Activated gamma-delta T cell (primary cell): ENCODE data around the gene LCNL1.

Source experiments
- DNase-seq: peaks from one replicate; lab custom pipeline; 2025; lab: John Stamatoyannopoulos, UW

Gene LCNL1

GRCh38 chr9:136960212-136960937 lies 22.4 kb upstream of the LCNL1 start:
- DNase-seq, result peak; percentile 38

DNA sequence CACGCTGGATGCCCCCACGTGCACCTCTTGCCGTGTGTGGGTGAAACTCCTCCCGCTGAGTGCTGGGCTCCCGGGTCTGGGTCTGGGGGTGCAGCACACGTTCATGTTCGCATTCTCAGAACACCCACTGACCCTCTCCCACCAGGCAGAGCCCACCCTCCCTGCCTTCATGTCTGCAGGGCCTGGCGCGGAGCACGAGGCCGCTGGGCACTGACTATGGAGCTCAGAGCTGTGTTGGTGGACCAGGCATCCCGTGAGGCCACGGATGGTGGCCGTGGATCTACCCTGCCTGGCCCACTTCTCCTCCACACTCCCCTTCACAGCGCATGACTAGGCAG lies 21.9 kb upstream of the LCNL1 start:
- DNase-seq, result no peak

GRCh38 chr9:136961279-136962065 lies 21.3 kb upstream of the LCNL1 start:
- no peak for DNase-seq

DNA sequence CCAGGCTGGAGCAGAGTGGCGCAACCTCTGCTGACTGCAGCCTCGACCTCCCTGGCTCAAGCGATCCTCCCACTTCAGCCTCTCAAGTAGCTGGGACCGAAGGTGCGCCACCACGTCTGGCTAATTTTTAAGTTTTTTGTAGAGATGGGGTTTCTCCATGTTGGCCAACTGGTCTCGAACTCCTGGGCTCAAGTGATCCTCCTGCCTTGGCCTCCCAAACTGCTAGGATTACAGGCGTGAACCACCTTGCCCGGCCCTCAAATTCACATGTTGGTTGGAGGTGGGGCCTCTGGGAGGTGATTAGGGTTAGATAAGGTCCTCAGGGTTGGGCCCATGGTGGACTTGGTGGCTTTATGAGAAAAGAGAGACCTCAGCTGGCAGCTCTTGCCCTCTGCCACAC lies 20.6 kb upstream of the LCNL1 start:
- no peak for DNase-seq

- no peak for DNase-seq
Observed at GRCh38 chr9:136962701-136963248, 20.0 kb upstream of the LCNL1 start.

GRCh38 chr9:136963341-136963740 lies 19.5 kb upstream of the LCNL1 start:
- no peak for DNase-seq

DNA sequence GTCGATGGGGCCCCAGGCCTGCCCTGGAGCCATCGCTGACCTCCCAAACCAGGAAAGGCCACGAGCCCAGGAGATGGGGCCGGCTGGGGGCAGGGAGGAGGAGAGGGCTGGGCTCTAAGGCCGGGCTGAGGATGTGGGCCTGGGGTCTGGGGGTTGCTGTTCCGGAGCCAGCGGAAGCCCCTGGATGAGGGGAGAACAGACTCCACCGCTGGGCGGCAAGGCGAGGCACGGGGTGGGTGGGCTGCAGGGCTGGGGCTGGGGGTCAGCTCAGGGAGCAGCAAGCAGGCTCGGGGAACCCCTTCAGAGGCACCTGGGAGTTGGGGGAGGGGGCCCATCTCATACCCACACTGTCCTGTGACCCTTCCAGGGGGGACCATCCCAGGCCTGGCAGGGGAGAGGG lies 19.0 kb upstream of the LCNL1 start:
- DNase-seq, result no peak

DNA sequence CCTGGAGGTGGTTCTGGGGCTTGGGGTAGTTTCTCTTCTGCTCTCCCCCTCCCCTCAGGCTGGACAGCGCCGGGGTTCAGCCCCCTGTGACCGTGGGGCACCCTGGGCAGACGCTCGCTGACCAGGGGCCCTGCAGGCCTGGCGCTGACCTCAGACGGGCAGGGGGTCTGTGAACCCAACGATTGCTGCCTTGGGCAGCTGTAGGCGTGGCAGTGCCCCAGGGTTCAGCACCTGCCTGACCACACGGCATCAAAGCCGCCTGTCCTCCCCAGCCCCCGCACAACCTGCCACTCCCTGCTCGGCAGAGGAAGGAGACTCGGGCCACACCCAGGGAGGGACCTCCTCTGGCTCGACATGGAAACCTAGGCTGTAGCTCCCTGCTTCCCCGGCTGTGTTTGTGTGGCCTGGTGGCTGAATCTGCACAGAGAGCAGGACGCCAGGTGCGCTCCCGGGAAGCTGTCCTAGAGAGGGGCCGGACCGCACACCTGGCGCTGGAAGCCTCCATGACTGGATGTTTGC lies 18.6 kb upstream of the LCNL1 start:
- no peak for DNase-seq

- DNase-seq, result no peak
Observed at GRCh38 chr9:136964833-136965422, 17.9 kb upstream of the LCNL1 start.

GRCh38 chr9:136965771-136966484 lies 16.9 kb upstream of the LCNL1 start:
- no peak for DNase-seq

GRCh38 chr9:136968333-136969127 lies 14.3 kb upstream of the LCNL1 start:
- no peak for DNase-seq

GRCh38 chr9:136969150-136969549 lies 13.6 kb upstream of the LCNL1 start:
- DNase-seq, result no peak

- DNase-seq, result no peak
Observed at GRCh38 chr9:136969774-136970173, 13.0 kb upstream of the LCNL1 start.

GRCh38 chr9:136970361-136970760 lies 12.4 kb upstream of the LCNL1 start:
- no peak for DNase-seq

DNA sequence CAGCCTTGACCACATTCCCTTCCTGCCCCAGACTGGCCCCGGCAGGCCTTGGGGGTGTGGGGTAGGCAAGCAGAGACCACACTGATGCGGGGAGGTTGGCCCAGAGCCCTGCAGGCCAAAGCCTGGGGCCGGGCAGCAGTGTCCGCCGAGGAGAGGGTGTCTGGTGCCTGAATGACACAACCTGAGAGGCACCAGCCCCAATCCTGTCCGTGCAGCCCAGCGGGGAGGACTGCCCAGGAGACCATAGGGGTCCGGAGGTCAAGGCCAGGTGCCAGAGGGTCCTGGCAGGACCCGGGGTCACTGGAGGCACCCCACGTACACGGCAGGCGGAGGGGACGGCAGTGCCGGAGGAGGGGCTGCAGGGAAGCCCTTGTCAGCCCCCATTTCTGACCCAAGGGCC lies 11.0 kb upstream of the LCNL1 start:
- DNase-seq, result no peak

DNA sequence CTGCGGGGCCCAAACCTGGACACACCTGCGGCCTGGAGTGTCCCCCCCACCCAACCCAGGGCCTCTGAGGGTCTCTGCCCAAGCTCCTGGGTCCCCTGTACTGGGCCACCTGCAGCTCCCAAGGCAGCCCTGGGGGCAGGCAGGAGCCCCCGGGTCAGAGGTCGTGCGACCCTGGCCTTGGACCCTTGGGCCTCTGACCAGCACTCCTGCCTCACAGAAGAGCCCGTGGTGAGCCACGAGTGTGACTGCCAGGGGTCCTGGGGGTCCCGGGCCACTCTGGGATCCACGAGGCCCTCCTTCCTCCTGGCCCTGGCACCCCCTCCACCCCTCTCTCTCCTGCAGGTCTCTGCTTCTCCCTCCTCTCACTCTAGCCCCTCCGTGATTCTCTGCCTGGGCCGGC lies 10.5 kb upstream of the LCNL1 start:
- DNase-seq, result no peak

DNA sequence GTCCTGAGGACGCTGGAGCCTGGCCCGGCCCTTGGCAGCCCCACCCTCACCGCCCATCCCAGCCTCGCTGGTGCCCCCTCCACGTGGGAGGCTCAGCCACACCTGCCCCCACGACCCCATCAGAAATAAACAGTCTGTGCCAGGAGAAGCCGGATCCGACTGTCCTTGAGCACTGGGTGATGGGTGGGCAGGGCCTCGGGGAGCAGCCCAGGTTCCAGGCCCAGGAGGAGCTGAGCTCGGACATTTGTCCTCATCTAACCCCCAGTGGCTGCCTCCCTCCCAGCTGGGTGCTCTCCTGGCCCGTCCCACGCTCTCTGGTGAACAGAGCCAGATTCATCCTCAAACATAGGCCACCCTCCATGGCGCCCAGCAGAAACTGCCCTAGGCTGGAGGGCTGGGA lies 10.1 kb upstream of the LCNL1 start:
- no peak for DNase-seq

- DNase-seq, result no peak
Observed at GRCh38 chr9:136973618-136974617, 8.9 kb upstream of the LCNL1 start.

- no peak for DNase-seq
Observed at GRCh38 chr9:136974817-136975535, 7.8 kb upstream of the LCNL1 start.
